Hematopoietic multipotent progenitor cell treated with erythropoietin and hydrocortisone succinate and interleukin-3 and kit ligand, for 6 days (in vitro differentiated cells): ENCODE measurements around the gene TMEM248.
"Not testable (repeated sequence)": the region's sequence is repeated elsewhere in the genome, so short reads cannot be mapped to it uniquely, and the experiment has no call there.

Experiments used
- DNase-seq: peaks from one replicate; pipeline ENCODE4 v3.0.0-alpha.2; 2015

Gene TMEM248

GRCh38 chr7:66910789-66911188, 10.2 kb upstream of the TMEM248 start:
- DNase-seq: no peak

- DNase-seq: not testable (repeated sequence)
Measured at GRCh38 chr7:66911191-66911590, 9.8 kb upstream of the TMEM248 start.

- DNase-seq: no peak
Measured at GRCh38 chr7:66912195-66912594, 8.8 kb upstream of the TMEM248 start.

GRCh38 chr7:66913118-66914037, 7.6 kb upstream of the TMEM248 start:
- DNase-seq: no peak

- DNase-seq: not testable (repeated sequence)
Measured at GRCh38 chr7:66917904-66918303, 3.1 kb upstream of the TMEM248 start.

- peak; percentile 90 for DNase-seq
Measured at GRCh38 chr7:66919304-66919703, 1.7 kb upstream of the TMEM248 start.

- DNase-seq: peak; percentile 9
Measured at GRCh38 chr7:66919704-66920103, 1.3 kb upstream of the TMEM248 start.

GRCh38 chr7:66920256-66920655, 769 bp upstream of the TMEM248 start:
- peak; percentile 32 for DNase-seq

GRCh38 chr7:66921396-66921917, 432 bp downstream of the TMEM248 start:
- peak; percentile 40 for DNase-seq

- DNase-seq: peak; percentile 62
Measured at GRCh38 chr7:66921918-66922486, 977 bp downstream of the TMEM248 start.

- DNase-seq: no peak
Measured at GRCh38 chr7:66925255-66925654, 4.2 kb downstream of the TMEM248 start.

- no peak for DNase-seq
Measured at GRCh38 chr7:66927348-66927948, 6.4 kb downstream of the TMEM248 start.

GRCh38 chr7:66928388-66928787, 7.4 kb downstream of the TMEM248 start:
- peak; percentile 29 for DNase-seq

- no peak for DNase-seq
Measured at GRCh38 chr7:66929165-66929564, 8.1 kb downstream of the TMEM248 start.

- DNase-seq: no peak
Measured at GRCh38 chr7:66929935-66930334, 8.9 kb downstream of the TMEM248 start.

- peak; percentile 73 for DNase-seq
Measured at GRCh38 chr7:66930341-66930740, 9.3 kb downstream of the TMEM248 start.

- peak; percentile 36 for DNase-seq
Measured at GRCh38 chr7:66933469-66933868, 12.4 kb downstream of the TMEM248 start.

GRCh38 chr7:66937940-66938339, 16.9 kb downstream of the TMEM248 start:
- DNase-seq: no peak

GRCh38 chr7:66939325-66939724, 18.3 kb downstream of the TMEM248 start:
- no peak for DNase-seq

GRCh38 chr7:66946545-66946944, 25.5 kb downstream of the TMEM248 start:
- peak; percentile 36 for DNase-seq

GRCh38 chr7:66948480-66949109, 27.6 kb downstream of the TMEM248 start:
- DNase-seq: no peak

- no peak for DNase-seq
Measured at GRCh38 chr7:66950311-66950710, 29.3 kb downstream of the TMEM248 start.

GRCh38 chr7:66950763-66951162, 29.7 kb downstream of the TMEM248 start:
- DNase-seq: no peak
